ENCODE measurements around the gene PRRX2.

DNA sequence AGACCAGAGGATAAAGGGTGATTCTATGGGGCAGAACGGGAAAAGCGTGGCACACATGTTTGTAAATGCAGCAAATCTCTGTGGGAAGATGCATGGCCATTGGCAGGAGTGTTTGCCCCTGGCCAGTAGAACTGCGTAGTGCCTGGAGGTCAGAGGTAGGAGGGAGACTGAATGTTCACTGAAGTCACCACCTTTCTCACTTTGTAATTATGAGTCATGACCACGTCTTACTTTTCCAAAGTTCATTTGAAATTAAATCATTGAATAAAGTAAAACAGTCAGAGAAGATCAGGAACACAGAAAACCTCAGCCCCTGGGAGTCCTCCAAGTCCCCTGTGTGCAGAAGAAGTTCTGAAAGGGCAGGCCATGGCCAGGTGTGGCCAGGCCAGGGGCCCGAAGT, 82.8 kb downstream of the PRRX2 start:
- no peak for TF ChIP-seq POLR2A (IDR thresholded peaks at IDR 0.05)
- TF ChIP-seq, protein P1, sequence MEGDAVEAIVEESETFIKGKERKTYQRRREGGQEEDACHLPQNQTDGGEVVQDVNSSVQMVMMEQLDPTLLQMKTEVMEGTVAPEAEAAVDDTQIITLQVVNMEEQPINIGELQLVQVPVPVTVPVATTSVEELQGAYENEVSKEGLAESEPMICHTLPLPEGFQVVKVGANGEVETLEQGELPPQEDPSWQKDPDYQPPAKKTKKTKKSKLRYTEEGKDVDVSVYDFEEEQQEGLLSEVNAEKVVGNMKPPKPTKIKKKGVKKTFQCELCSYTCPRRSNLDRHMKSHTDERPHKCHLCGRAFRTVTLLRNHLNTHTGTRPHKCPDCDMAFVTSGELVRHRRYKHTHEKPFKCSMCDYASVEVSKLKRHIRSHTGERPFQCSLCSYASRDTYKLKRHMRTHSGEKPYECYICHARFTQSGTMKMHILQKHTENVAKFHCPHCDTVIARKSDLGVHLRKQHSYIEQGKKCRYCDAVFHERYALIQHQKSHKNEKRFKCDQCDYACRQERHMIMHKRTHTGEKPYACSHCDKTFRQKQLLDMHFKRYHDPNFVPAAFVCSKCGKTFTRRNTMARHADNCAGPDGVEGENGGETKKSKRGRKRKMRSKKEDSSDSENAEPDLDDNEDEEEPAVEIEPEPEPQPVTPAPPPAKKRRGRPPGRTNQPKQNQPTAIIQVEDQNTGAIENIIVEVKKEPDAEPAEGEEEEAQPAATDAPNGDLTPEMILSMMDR (IDR thresholded peaks at IDR 0.05) = no peak

All from sigmoid colon (tissue), 3 donors.